PFSK-1 (cell line): ENCODE measurements around the gene LCN6.

ENCODE experiments used
- FOXP2 ChIP-seq: optimal IDR thresholded peaks from 2 replicates; pipeline ENCODE3; 2011; ENCODE audit warnings: borderline replicate concordance, control low read depth, inconsistent platforms; ENCODE audit not compliant: insufficient read depth; ENCODE audit errors: extremely low read length, extremely low read depth
- POLR2AphosphoS5 ChIP-seq: IDR thresholded peaks from 2 replicates; pipeline ENCODE4 v1.6.1; 2012; ENCODE audit warnings: low read depth, mild to moderate bottlenecking, control low read depth, low read length, moderate library complexity
- SIN3A ChIP-seq: IDR thresholded peaks from 2 replicates; pipeline ENCODE4 v1.6.1; 2012; ENCODE audit warnings: mild to moderate bottlenecking, low read length, moderate library complexity, borderline replicate concordance; ENCODE audit not compliant: insufficient read depth
- TAF1 ChIP-seq: IDR thresholded peaks from 2 replicates; pipeline ENCODE4 v1.6.1; 2012; ENCODE audit warnings: low read length, control low read depth, borderline replicate concordance; ENCODE audit not compliant: insufficient read depth
- TF ChIP-seq, protein P1 (sequence below), 2 experiments: IDR thresholded peaks; 2 replicates each; pipeline versions ENCODE4 v1.6.1 to v1.8.0; 2011 to 2012; ENCODE audit warnings: low read depth in 2 of 2, low read length in 2 of 2, control low read depth in 1 of 2, inconsistent platforms in 1 of 2, mild to moderate bottlenecking in 1 of 2, moderate library complexity in 1 of 2; ENCODE audit not compliant: insufficient read depth in 1 of 2

LCN6 gene

DNA sequence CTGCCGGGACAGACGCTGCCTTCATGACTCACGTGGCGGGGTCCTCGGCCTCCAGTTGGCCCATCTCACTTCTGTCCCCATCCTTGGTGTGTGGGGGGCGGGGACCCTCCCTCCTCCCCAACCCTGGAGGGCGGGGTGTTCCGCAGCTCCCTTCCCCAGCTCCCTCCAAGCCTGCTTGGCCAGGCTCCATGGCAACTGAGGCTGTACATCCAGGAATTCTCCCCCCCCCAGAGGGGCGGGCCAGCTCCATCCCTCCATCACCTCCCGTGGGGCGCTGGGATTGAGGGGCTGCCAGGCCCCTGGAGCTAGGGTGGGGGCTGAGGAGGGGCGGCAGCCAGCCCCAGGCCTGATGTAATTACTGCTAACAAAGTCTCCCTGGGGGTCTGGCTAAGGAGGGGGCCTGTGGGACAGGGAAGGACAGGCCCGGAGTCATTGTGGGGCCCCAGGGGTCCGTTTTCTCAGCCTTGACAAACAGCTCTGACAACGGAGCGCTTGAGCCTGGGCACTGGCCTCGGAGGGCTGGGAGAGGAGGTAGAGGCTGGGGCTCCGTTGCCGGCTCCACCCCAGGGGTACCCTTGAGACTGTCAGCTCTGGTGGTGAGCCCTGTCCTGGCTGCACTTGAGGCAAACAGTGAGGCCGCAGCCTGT is 28.0 kb downstream of the LCN6 start:
- TF ChIP-seq FOXP2 (no peak), POLR2AphosphoS5 (no peak), SIN3A (no peak), TAF1 (no peak)
- TF ChIP-seq, protein P1, sequence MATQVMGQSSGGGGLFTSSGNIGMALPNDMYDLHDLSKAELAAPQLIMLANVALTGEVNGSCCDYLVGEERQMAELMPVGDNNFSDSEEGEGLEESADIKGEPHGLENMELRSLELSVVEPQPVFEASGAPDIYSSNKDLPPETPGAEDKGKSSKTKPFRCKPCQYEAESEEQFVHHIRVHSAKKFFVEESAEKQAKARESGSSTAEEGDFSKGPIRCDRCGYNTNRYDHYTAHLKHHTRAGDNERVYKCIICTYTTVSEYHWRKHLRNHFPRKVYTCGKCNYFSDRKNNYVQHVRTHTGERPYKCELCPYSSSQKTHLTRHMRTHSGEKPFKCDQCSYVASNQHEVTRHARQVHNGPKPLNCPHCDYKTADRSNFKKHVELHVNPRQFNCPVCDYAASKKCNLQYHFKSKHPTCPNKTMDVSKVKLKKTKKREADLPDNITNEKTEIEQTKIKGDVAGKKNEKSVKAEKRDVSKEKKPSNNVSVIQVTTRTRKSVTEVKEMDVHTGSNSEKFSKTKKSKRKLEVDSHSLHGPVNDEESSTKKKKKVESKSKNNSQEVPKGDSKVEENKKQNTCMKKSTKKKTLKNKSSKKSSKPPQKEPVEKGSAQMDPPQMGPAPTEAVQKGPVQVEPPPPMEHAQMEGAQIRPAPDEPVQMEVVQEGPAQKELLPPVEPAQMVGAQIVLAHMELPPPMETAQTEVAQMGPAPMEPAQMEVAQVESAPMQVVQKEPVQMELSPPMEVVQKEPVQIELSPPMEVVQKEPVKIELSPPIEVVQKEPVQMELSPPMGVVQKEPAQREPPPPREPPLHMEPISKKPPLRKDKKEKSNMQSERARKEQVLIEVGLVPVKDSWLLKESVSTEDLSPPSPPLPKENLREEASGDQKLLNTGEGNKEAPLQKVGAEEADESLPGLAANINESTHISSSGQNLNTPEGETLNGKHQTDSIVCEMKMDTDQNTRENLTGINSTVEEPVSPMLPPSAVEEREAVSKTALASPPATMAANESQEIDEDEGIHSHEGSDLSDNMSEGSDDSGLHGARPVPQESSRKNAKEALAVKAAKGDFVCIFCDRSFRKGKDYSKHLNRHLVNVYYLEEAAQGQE (IDR thresholded peaks at IDR 0.05; ENCODE audit: insufficient read depth in 1 of 2, low read depth in 2 of 2, low read length in 2 of 2): no peak

DNA sequence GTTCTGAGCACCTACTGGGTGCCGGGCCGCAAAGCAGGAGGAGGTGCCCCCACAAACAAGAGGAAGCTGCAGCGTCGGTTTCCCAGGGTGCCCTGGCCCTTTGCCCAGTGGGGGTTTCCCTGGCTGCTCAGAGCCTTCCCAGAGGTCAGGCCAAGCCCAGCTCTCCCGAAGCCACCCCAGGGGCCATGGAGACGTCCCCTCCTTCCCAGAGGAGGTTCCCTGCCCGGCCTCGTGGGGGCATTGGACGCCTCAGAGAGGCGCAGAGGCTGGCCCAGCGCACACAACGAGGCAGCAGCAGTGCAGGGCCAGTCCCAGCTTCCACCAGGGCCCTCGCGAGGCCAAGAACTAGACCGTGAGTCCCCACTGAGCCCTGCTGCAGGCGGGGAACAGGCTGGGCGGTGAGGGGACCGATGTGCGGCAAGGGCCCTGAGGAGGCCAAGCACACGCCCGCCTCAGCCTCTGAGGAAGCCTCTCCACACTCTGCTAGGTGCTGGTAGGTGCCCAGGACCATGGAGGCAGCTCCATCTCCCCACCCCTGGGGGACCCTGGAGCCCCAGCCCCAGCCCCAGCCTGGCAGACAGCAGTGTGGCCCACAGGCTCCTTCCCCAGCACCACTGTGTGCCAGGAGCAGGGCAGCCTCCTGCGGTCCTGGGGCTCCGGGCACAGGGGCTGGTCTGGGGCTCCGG is 29.0 kb downstream of the LCN6 start:
- TF ChIP-seq FOXP2 (no peak), POLR2AphosphoS5 (no peak), TAF1 (no peak), SIN3A (no peak)
- TF ChIP-seq, protein P1 (IDR thresholded peaks at IDR 0.05; ENCODE audit: insufficient read depth in 1 of 2, low read depth in 2 of 2, low read length in 2 of 2): no peak

DNA sequence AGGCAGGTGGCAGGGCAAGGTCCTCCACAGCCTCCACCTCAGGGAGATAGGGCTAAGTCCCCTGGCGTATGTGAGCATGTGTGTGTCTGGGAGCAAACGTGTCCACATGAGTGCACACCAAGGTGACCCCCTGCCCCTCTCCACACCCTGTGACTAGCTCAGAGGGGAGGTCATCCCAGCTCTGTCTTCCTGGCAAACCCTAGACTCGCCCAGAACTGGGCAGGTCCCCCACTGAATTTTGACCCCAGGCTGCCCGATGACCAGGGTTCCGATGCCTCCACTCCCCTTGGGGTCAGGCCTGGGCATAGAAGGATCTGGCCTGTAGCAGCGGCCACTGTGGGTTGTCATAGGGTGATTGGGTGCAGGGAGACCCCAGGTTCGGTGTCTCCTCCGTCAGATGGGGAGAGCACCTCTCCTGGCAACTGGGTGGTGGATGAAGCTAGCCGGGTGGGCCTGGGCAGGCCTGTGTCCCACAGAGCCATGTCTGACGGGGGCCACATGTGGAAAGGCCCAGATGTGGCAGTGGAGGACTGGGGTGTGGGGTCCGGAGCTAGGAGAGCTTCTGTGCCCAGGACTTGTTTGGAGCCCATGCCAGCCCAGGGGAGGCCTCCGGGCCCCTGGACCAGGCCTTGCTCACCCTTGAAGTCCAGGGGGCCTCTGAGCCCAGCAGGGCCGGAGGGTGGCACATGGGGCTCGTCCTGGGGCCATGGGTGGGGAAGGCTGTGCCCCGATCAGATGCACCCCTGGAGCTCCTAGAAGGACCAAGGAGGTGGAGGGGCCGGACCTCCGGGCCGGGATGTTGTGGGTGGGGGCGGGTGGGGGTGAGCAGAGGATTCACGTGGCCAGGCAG is 29.8 kb downstream of the LCN6 start:
- TF ChIP-seq, protein P1 (IDR thresholded peaks at IDR 0.05; ENCODE audit: insufficient read depth in 1 of 2, low read depth in 2 of 2, low read length in 2 of 2): no peak
- no peak for TF ChIP-seq POLR2AphosphoS5
- no peak for TF ChIP-seq FOXP2
- TF ChIP-seq SIN3A: no peak
- TF ChIP-seq TAF1: no peak

DNA sequence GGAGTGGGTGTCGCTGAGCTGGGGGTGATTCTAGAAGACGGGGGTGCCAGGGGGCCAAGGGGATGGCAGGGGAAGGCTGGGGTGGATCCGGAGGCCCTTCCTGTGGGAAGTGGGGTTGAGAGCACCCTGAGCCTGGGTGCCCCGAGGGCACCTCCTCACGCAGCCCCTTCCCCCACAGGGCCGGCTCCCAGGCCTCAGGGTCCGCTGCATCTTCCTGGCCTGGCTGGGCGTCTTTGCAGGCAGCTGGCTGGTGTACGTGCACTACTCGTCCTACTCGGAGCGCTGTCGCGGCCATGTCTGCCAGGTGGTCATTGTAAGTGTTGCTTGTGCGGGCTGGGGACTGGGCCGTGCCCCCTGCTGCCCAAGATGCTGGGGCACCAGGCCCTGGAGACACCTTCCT is 30.9 kb downstream of the LCN6 start:
- TF ChIP-seq FOXP2 (no peak), TAF1 (no peak), POLR2AphosphoS5 (no peak), SIN3A (no peak)
- TF ChIP-seq, protein P1 (IDR thresholded peaks at IDR 0.05; ENCODE audit: insufficient read depth in 1 of 2, low read depth in 2 of 2, low read length in 2 of 2): no peak
